K562 (cell line): ENCODE results near the gene PTH2. TPM values are rescaled to one million over a fixed set of nuclear protein-coding genes. Genes with fewer than 3 reads are reported as not detected.

Experiments
- ARHGAP35 ChIP-seq: fragments of 450-650 bp; IDR thresholded peaks from 2 replicates; pipeline ENCODE4 v1.6.1; 2018; ENCODE audit not compliant: partially characterized antibody
- CC2D1A ChIP-seq: fragments of 450-650 bp; IDR thresholded peaks from 2 replicates; pipeline ENCODE4 v1.6.1; 2017; ENCODE audit warnings: mild to moderate bottlenecking
- DPF2 ChIP-seq: fragments of 450-650 bp; IDR thresholded peaks from 2 replicates; pipeline ENCODE4 v1.6.1; 2016
- ESRRA ChIP-seq: fragments of 450-650 bp; IDR thresholded peaks from 2 replicates; pipeline ENCODE4 v1.6.1; 2014; ENCODE audit warnings: low read depth, mild to moderate bottlenecking, moderate library complexity, borderline replicate concordance
- FOXM1 ChIP-seq, 2 experiments: fragments of 450-650 bp in 1 of 2; sonication (generic) in 1 of 2; formaldehyde crosslinking in 1 of 2; IDR thresholded peaks; 2 replicates each; pipeline versions ENCODE4 v1.6.1 to v1.9.0; 2017 to 2022; ENCODE audit warnings: low read depth in 2 of 2, mild to moderate bottlenecking in 2 of 2, missing genetic modification reagents in 1 of 2, moderate library complexity in 1 of 2
- GABPA ChIP-seq: fragments of 200-800 bp; sonication (Bioruptor generic); conservative IDR thresholded peaks from 2 replicates; pipeline ENCODE4 v1.6.1; 2016; ENCODE audit warnings: low read depth, missing genetic modification characterization, missing compliant biosample characterization
- HDAC1 ChIP-seq, 2 experiments: fragments of 450-650 bp; IDR thresholded peaks; 2 replicates each; pipeline ENCODE4 v1.6.1; 2016 to 2017; ENCODE audit warnings: inconsistent platforms in 1 of 2, mild to moderate bottlenecking in 1 of 2, moderate library complexity in 1 of 2
- HNRNPK ChIP-seq: fragments of 200-400 bp; formaldehyde crosslinking; IDR thresholded peaks from one replicate; pipeline ENCODE4 v1.6.1; 2018; ENCODE audit warnings: mild to moderate bottlenecking, low read depth, low read length; ENCODE audit not compliant: poor library complexity, severe bottlenecking
- MCM2 ChIP-seq: fragments of 450-650 bp; IDR thresholded peaks from 2 replicates; pipeline ENCODE4 v1.6.1; 2017; ENCODE audit warnings: low read depth, mild to moderate bottlenecking
- MCM3 ChIP-seq: fragments of 450-650 bp; IDR thresholded peaks from 2 replicates; pipeline ENCODE4 v1.6.1; 2016
- NRF1 ChIP-seq, 2 experiments: fragments of 450-650 bp; IDR thresholded peaks in 1 of 2; conservative IDR thresholded peaks in 1 of 2; 2 replicates each; pipeline ENCODE4 v1.6.1; 2014; ENCODE audit warnings: mild to moderate bottlenecking in 2 of 2
- SETDB1 ChIP-seq: IDR thresholded peaks from one replicate; pipeline ENCODE4 v1.6.1; 2012; ENCODE audit warnings: low read length, control low read depth, inconsistent platforms
- SIN3B ChIP-seq: fragments of 450-650 bp; IDR thresholded peaks from 2 replicates; pipeline ENCODE4 v1.6.1; 2017; ENCODE audit warnings: low read depth, mild to moderate bottlenecking, moderate library complexity
- SIRT6 ChIP-seq: IDR thresholded peaks from one replicate; pipeline ENCODE4 v1.6.1; 2012; ENCODE audit warnings: low read depth, mild to moderate bottlenecking, control low read depth, inconsistent platforms, low read length, moderate library complexity
- polyA plus RNA-seq, 8 experiments: library from polyadenylated mRNA; depleted of rRNA in 4 of 8; stranded (reverse) in 5 of 8; unstranded in 3 of 8; fragments of >200 nt; fragmentation: Nextera tagmentation in 2 of 8; fragmentation: Illumina TruSeq in 1 of 8; extraction: Ambion mirVana in 2 of 8; extraction: Trizol in 1 of 8; gene quantifications; 2 replicates each; pipeline versions ENCODE4 v1.2.1 to v1.2.3, GENCODE V29; 2011 to 2014; ENCODE audit warnings: inconsistent platforms in 1 of 8, missing spikeins in 1 of 8
- total RNA-seq, 7 experiments: library from RNA; depleted of rRNA in 6 of 7; stranded (reverse); fragments of >200 nt in 6 of 7; fragmentation: Illumina TruSeq in 2 of 7; extraction: Trizol in 2 of 7; gene quantifications; 2 replicates each; pipeline versions ENCODE4 v1.2.1 to v1.2.3, GENCODE V29; 2011 to 2021; ENCODE audit warnings: low replicate concordance in 1 of 7
- TF ChIP-seq, protein P1 (sequence below): sonication (generic); formaldehyde crosslinking; IDR thresholded peaks from 2 replicates; pipeline ENCODE4 v1.8.0; 2022; ENCODE audit warnings: mild to moderate bottlenecking, missing genetic modification reagents
- TF ChIP-seq, protein P2 (sequence below), 2 experiments: fragments of 150-350 bp in 1 of 2; IDR thresholded peaks; 2 replicates each; pipeline ENCODE4 v1.6.1; 2012 to 2016; ENCODE audit warnings: low read depth in 2 of 2, low read length in 2 of 2, mild to moderate bottlenecking in 1 of 2, moderate library complexity in 1 of 2

Gene PTH2
- total and polyA plus RNA-seq, 9 of the 15 experiments (the other 6 are each of a cell fraction or from before 2014, with no cell fraction given): 1.3 TPM; not detected in 8

DNA sequence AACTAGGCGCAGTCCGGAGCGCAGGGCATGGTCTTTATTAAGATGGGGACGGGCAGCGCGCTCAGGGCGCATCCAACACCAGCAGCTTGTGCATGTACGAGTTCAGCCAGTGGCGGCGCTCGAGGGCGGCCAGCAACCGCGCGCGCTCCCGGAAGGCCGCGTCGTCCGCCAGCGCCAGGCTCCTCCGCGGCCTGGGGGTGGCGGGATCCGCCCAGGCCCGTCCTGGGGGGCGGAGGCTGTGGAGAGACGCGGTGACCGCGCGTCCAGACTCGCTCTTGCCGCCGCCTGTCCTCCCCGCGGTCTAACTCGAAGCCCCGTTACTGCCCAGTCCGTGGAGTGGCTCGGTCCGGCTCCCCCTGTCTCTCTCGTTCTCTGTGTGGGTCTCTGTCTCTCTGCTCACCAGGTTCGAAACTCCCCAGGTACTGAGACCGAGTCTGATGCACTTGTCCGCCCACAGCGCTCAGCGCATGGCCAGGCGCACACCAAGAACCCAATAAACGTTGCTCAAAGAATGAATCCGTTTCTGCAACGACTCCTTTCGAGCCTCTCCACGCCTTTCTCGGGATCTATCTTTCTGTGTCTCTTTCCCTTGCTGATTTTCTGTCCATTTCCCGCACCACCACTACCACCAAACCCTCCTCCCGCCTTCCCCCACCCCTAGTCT is 702 bp downstream of the PTH2 start (continued):
- TF ChIP-seq ESRRA (peak; percentile 69), SETDB1 (no peak), DPF2 (0 out of 2 replicates have a peak, but pooled peaks have one; percentile 32), SIRT6 (no peak), HNRNPK (peak; percentile 47), FOXM1 (IDR thresholded peaks at IDR 0.05; ENCODE audit: low read depth) (no peak), FOXM1 (CRISPR knock-in tag; IDR thresholded peaks at IDR 0.05; ENCODE audit: low read depth) (0 out of 2 replicates have a peak, but pooled peaks have one; percentile 25), CC2D1A (peak; percentile 19; the same call in 1 of the 2 replicates), ARHGAP35 (peak; percentile 73), GABPA (tag) (peak; percentile 35; the same call in 1 of the 2 replicates), MCM2 (no peak), SIN3B (0 out of 2 replicates have a peak, but pooled peaks have one; percentile 30), HDAC1 (IDR thresholded peaks at IDR 0.05) (peak in 1 of 2 experiments; percentile 63; a peak in 2 of 4 replicates), NRF1 (conservative IDR thresholded peaks at IDR 0.05 in 1 of 2, IDR thresholded peaks at IDR 0.05 in 1 of 2) (peak; percentile 65 to 74), MCM3 (no peak)
- TF ChIP-seq, protein P1, sequence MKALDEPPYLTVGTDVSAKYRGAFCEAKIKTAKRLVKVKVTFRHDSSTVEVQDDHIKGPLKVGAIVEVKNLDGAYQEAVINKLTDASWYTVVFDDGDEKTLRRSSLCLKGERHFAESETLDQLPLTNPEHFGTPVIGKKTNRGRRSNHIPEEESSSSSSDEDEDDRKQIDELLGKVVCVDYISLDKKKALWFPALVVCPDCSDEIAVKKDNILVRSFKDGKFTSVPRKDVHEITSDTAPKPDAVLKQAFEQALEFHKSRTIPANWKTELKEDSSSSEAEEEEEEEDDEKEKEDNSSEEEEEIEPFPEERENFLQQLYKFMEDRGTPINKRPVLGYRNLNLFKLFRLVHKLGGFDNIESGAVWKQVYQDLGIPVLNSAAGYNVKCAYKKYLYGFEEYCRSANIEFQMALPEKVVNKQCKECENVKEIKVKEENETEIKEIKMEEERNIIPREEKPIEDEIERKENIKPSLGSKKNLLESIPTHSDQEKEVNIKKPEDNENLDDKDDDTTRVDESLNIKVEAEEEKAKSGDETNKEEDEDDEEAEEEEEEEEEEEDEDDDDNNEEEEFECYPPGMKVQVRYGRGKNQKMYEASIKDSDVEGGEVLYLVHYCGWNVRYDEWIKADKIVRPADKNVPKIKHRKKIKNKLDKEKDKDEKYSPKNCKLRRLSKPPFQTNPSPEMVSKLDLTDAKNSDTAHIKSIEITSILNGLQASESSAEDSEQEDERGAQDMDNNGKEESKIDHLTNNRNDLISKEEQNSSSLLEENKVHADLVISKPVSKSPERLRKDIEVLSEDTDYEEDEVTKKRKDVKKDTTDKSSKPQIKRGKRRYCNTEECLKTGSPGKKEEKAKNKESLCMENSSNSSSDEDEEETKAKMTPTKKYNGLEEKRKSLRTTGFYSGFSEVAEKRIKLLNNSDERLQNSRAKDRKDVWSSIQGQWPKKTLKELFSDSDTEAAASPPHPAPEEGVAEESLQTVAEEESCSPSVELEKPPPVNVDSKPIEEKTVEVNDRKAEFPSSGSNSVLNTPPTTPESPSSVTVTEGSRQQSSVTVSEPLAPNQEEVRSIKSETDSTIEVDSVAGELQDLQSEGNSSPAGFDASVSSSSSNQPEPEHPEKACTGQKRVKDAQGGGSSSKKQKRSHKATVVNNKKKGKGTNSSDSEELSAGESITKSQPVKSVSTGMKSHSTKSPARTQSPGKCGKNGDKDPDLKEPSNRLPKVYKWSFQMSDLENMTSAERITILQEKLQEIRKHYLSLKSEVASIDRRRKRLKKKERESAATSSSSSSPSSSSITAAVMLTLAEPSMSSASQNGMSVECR (CRISPR knock-in tag): 0 out of 2 replicates have a peak, but pooled peaks have one; percentile 38
- TF ChIP-seq, protein P2, sequence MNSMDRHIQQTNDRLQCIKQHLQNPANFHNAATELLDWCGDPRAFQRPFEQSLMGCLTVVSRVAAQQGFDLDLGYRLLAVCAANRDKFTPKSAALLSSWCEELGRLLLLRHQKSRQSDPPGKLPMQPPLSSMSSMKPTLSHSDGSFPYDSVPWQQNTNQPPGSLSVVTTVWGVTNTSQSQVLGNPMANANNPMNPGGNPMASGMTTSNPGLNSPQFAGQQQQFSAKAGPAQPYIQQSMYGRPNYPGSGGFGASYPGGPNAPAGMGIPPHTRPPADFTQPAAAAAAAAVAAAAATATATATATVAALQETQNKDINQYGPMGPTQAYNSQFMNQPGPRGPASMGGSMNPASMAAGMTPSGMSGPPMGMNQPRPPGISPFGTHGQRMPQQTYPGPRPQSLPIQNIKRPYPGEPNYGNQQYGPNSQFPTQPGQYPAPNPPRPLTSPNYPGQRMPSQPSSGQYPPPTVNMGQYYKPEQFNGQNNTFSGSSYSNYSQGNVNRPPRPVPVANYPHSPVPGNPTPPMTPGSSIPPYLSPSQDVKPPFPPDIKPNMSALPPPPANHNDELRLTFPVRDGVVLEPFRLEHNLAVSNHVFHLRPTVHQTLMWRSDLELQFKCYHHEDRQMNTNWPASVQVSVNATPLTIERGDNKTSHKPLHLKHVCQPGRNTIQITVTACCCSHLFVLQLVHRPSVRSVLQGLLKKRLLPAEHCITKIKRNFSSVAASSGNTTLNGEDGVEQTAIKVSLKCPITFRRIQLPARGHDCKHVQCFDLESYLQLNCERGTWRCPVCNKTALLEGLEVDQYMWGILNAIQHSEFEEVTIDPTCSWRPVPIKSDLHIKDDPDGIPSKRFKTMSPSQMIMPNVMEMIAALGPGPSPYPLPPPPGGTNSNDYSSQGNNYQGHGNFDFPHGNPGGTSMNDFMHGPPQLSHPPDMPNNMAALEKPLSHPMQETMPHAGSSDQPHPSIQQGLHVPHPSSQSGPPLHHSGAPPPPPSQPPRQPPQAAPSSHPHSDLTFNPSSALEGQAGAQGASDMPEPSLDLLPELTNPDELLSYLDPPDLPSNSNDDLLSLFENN (IDR thresholded peaks at IDR 0.05; ENCODE audit: low read depth in 2 of 2, low read length in 2 of 2): no peak
